HG02970 (cell line): ENCODE results near the gene ACE2.

Experiments used
- ATAC-seq: cut with Tn5 transposase; IDR thresholded peaks from one replicate; pipeline ENCODE4 v1.9.1; 2021; ENCODE audit warnings: mild to moderate bottlenecking, moderate library complexity, moderate number of reproducible peaks; ENCODE audit not compliant: unreplicated experiment, low FRiP score

ACE2 gene

GRCh38 chrX:15515931-15516330 is 84.8 kb downstream of the ACE2 start:
- no peak for ATAC-seq

GRCh38 chrX:15514279-15514678 is 86.5 kb downstream of the ACE2 start:
- ATAC-seq, result no peak

GRCh38 chrX:15512401-15512965 is 88.3 kb downstream of the ACE2 start:
- no peak for ATAC-seq

GRCh38 chrX:15511563-15511962 is 89.2 kb downstream of the ACE2 start:
- ATAC-seq, result no peak
